Measurements from ENCODE around the gene MEGF8. TPM values are rescaled to one million over a fixed set of nuclear protein-coding genes. Genes with fewer than 3 reads are reported as not detected.

Gene MEGF8
- total RNA-seq, 4 donors from 2014 or later = 12.5 to 150 (median 35.7) TPM

GRCh38 chr19:42410371-42410770 lies 84.9 kb downstream of the MEGF8 start:
- H3K27me3 ChIP-seq = no peaks in the 10 kb centered on the region
- no peaks in the 10 kb centered on the region for H3K36me3 ChIP-seq
- no peak for DNase-seq
- no peak for TF ChIP-seq CTCF (IDR thresholded peaks at IDR 0.05)
- TF ChIP-seq POLR2A (IDR thresholded peaks at IDR 0.05) = no peak
- H3K9me3 ChIP-seq = no peaks in the 10 kb centered on the region
- peaks cover 4 to 9% of the 10 kb centered on the region in 2 donors for H3K4me1 ChIP-seq
- H3K27ac ChIP-seq = no peak overlapping the region
- no peak overlapping the region for H3K4me3 ChIP-seq (replicated peaks in 1 of 3)
- 96% methylated on average over 20 to 24 of the region's 30 CpGs for whole genome bisulfite sequencing, 2 donors
- intact Hi-C loops (cut with DNase I) = no loop called here

- no peaks in the 10 kb centered on the region for H3K36me3 ChIP-seq
- intact Hi-C loops (cut with DNase I) = no loop called here
- no peak overlapping the region for H3K4me3 ChIP-seq (replicated peaks in 1 of 3)
- DNase-seq = no peak
- H3K9me3 ChIP-seq = no peaks in the 10 kb centered on the region
- H3K27ac ChIP-seq = no peak overlapping the region
- peaks cover 4 to 9% of the 10 kb centered on the region in 2 donors for H3K4me1 ChIP-seq
- 90 to 93% methylated on average over 8 of the region's 8 CpGs for WGBS, 2 donors
- H3K27me3 ChIP-seq = no peaks in the 10 kb centered on the region
- no peak for TF ChIP-seq POLR2A (IDR thresholded peaks at IDR 0.05)
Measured at GRCh38 chr19:42411581-42412178, 86.2 kb downstream of the MEGF8 start.

GRCh38 chr19:42412227-42412626 lies 86.8 kb downstream of the MEGF8 start:
- no peak overlapping the region for H3K27ac ChIP-seq
- intact Hi-C loops (cut with DNase I) = no loop called here
- peaks cover 4 to 9% of the 10 kb centered on the region in 2 donors for H3K4me1 ChIP-seq

DNA sequence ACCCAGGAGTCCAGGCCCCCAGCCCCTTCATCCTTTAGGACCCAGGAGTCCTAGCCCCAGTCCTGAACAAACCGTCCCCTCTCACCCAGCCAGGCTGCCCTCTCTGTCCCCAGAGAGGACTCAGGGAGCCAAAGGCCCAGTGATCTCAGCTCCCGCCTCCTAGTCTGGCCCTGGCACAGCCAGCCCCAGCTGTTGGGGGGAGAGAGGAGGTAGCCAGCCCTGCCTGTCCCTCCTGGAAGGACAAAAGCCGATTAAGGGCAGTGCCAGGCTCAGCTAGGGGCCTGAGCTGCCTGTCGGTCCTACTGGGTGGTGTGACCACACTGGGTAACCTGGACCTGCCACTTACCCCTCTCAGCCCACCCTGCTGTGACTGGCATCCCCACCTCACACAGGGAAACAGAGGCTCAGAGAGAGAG lies 87.2 kb downstream of the MEGF8 start:
- intact Hi-C loops (cut with DNase I) = no loop called here
- peaks cover 4 to 9% of the 10 kb centered on the region in 2 donors for H3K4me1 ChIP-seq
- H3K36me3 ChIP-seq = no peaks in the 10 kb centered on the region
- no peak overlapping the region for H3K4me3 ChIP-seq (replicated peaks in 1 of 3)
- TF ChIP-seq POLR2A (IDR thresholded peaks at IDR 0.05) = no peak
- TF ChIP-seq CTCF (IDR thresholded peaks at IDR 0.05) = no peak
- 70 to 75% methylated on average over 4 of the region's 4 CpGs for WGBS, 2 donors
- H3K27ac ChIP-seq = no peak overlapping the region
- H3K27me3 ChIP-seq = no peaks in the 10 kb centered on the region
- no peak for DNase-seq
- no peaks in the 10 kb centered on the region for H3K9me3 ChIP-seq

More at GRCh38 chr19:42412227-42412626, 86.8 kb downstream of the MEGF8 start:
- no peaks in the 10 kb centered on the region for H3K9me3 ChIP-seq
- no peak overlapping the region for H3K4me3 ChIP-seq (replicated peaks in 1 of 3)
- H3K36me3 ChIP-seq = no peaks in the 10 kb centered on the region
- no peak for DNase-seq
- no peaks in the 10 kb centered on the region for H3K27me3 ChIP-seq
- no peak for TF ChIP-seq POLR2A (IDR thresholded peaks at IDR 0.05)
- TF ChIP-seq CTCF (IDR thresholded peaks at IDR 0.05) = no peak
- WGBS, 2 donors = 66 to 69% methylated on average over 7 of the region's 7 CpGs

- Histone ChIP-seq H3K27me3 (no peaks in the 10 kb centered on the region), H3K4me3 (replicated peaks in 1 of 3) (no peak overlapping the region), H3K9me3 (no peaks in the 10 kb centered on the region), H3K36me3 (no peaks in the 10 kb centered on the region), H3K4me1 (peaks cover 8 to 12% of the 10 kb centered on the region in 2 donors), H3K27ac (no peak overlapping the region)
- intact Hi-C loops (cut with DNase I) = no loop called here
- 69 to 72% methylated on average over 6 of the region's 6 CpGs for WGBS, 2 donors
- TF ChIP-seq CTCF (IDR thresholded peaks at IDR 0.05) (no peak), POLR2A (IDR thresholded peaks at IDR 0.05) (no peak)
- no peak for DNase-seq
Measured at GRCh38 chr19:42419309-42419708, 93.9 kb downstream of the MEGF8 start.
